Lower lobe of right lung (tissue), 2 donors: ENCODE measurements around the gene SLC4A4. TPM values are rescaled to one million over a fixed set of nuclear protein-coding genes. Genes with fewer than 3 reads are reported as not detected.

Source experiments
- ATAC-seq, 2 donors: fragments of 200-7000 bp; cut with Tn5 transposase; one replicate each; pipeline ENCODE4 v1.9.1; 2020 to 2022; ENCODE audit warnings: mild to moderate bottlenecking in 2 of 2, moderate library complexity in 2 of 2
- DNase-seq: peaks from one replicate; pipeline ENCODE4 v3.0.0-alpha.2; 2020
- H3K27ac ChIP-seq: fragments of 200-600 bp; one replicate; pipeline ENCODE4 v1.8.0; 2022
- H3K27me3 ChIP-seq: fragments of 200-600 bp; one replicate; pipeline ENCODE4 v1.8.0; 2022; ENCODE audit warnings: low read depth
- H3K36me3 ChIP-seq: fragments of 200-600 bp; one replicate; pipeline ENCODE4 v1.8.0; 2022; ENCODE audit warnings: mild to moderate bottlenecking
- H3K4me1 ChIP-seq: fragments of 200-600 bp; one replicate; pipeline ENCODE4 v1.8.0; 2022
- H3K4me3 ChIP-seq: fragments of 200-600 bp; one replicate; pipeline ENCODE4 v1.8.0; 2022; ENCODE audit warnings: mild to moderate bottlenecking
- H3K9me3 ChIP-seq: fragments of 200-600 bp; one replicate; pipeline ENCODE4 v1.8.0; 2022
- intact Hi-C: fragments of 100-400 bp; cut with DNase I; formaldehyde crosslinking; loops from one replicate; pipeline ENCODE4 v1.11.0; 2022
- total RNA-seq: library from RNA; stranded (reverse); fragmentation: NEBNext Ultra II Directional; extraction: Animal tissue kit (Norgen Biotek cat#: 25700); gene quantifications from one replicate; pipeline ENCODE4 v1.2.1, GENCODE V29; 2021
- TF ChIP-seq, protein P1 (sequence below): fragments of 200-600 bp; IDR thresholded peaks from one replicate; pipeline ENCODE4 v1.8.0; 2022; ENCODE audit warnings: antibody characterized with exemption, mild to moderate bottlenecking
- donor health status: DM: no; HTN: yes; CAD: no; lungs with severe emphysema.

The SLC4A4 gene
- total RNA-seq, 1 donor from 2014 or later: 18.8 TPM

DNA sequence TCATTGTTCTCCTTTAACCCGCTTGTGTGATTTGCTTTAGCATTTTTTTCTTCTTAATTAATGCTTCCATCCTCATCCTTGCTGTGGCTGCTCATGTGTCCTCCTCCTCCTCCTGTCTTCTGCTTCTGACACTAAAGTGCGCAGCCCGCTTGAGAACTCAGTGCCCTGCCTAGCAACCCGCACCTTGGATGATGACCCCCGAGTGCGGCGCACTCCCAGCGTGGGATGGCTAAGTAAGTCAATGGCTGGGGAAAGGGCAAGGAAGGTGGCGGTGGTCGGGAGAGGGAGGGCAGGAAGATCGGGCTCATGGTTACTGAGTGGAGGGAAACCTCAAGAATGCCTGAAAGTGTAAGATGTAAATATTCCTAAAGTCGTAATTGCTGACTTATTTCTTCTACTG is 30.1 kb downstream of the SLC4A4 start:
- intact Hi-C loops: no loop called here
- Histone ChIP-seq H3K4me3 (no peak overlapping the region), H3K36me3 (no peaks in the 10 kb centered on the region), H3K4me1 (no peaks in the 10 kb centered on the region), H3K27me3 (no peaks in the 10 kb centered on the region), H3K9me3 (no peaks in the 10 kb centered on the region), H3K27ac (no peak overlapping the region)
- TF ChIP-seq, protein P1, sequence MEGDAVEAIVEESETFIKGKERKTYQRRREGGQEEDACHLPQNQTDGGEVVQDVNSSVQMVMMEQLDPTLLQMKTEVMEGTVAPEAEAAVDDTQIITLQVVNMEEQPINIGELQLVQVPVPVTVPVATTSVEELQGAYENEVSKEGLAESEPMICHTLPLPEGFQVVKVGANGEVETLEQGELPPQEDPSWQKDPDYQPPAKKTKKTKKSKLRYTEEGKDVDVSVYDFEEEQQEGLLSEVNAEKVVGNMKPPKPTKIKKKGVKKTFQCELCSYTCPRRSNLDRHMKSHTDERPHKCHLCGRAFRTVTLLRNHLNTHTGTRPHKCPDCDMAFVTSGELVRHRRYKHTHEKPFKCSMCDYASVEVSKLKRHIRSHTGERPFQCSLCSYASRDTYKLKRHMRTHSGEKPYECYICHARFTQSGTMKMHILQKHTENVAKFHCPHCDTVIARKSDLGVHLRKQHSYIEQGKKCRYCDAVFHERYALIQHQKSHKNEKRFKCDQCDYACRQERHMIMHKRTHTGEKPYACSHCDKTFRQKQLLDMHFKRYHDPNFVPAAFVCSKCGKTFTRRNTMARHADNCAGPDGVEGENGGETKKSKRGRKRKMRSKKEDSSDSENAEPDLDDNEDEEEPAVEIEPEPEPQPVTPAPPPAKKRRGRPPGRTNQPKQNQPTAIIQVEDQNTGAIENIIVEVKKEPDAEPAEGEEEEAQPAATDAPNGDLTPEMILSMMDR: no peak
- no peak for DNase-seq
- ATAC-seq: no peak

GRCh38 chr4:71369536-71369935 is 30.7 kb downstream of the SLC4A4 start:
- ATAC-seq: no peak
- Histone ChIP-seq H3K9me3 (no peaks in the 10 kb centered on the region), H3K36me3 (no peaks in the 10 kb centered on the region), H3K4me1 (no peaks in the 10 kb centered on the region), H3K4me3 (no peak overlapping the region), H3K27ac (no peak overlapping the region), H3K27me3 (no peaks in the 10 kb centered on the region)
- DNase-seq: no peak
- intact Hi-C loops: no loop called here
- TF ChIP-seq, protein P1: no peak

DNA sequence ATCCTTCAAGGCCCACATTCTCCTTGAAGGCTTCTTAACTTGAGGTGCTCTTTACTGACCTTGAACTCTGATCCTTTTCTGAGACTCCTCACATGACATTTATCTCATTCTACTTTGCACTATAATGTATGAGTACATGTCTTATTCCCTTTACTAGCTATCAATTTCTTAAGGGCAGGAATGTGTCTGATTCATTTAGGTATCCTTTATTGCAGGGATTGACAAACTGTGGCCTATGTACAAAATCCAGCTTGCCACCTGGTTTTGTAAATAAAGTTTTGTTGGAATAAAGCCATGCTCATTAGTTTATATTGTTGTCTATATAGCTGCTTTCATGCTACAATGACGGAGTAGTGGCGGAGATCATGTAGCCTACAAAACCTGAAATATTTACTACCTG is 36.7 kb downstream of the SLC4A4 start:
- no peaks in the 10 kb centered on the region for H3K9me3 ChIP-seq
- H3K4me1 ChIP-seq: no peaks in the 10 kb centered on the region
- TF ChIP-seq, protein P1: no peak
- intact Hi-C loops: no loop called here
- H3K27me3 ChIP-seq: no peaks in the 10 kb centered on the region
- DNase-seq: no peak
- H3K36me3 ChIP-seq: no peaks in the 10 kb centered on the region
- ATAC-seq: no peak
- H3K27ac ChIP-seq: no peak overlapping the region
- no peak overlapping the region for H3K4me3 ChIP-seq

DNA sequence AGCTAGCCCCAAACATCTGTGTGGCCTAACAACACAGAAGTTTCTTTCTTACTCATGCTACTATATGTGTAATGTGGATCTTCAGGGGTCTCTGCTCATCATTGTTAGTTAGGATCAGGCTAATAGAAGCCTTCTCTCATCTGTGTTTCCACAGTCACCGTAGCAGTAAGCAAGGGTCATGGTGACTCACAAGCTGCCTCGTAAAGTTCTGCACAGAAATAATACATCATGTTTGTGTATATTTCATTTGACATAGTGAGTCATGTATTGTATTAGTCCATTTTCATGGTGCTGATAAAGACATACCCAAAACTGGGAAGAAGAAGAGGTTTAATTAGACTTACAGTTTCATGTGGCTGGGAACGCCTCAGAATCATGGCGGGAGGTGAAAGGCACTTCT is 38.7 kb downstream of the SLC4A4 start:
- Histone ChIP-seq H3K4me1 (no peaks in the 10 kb centered on the region), H3K4me3 (no peak overlapping the region), H3K36me3 (no peaks in the 10 kb centered on the region), H3K27me3 (no peaks in the 10 kb centered on the region), H3K27ac (no peak overlapping the region), H3K9me3 (no peaks in the 10 kb centered on the region)
- intact Hi-C loops: no loop called here
- DNase-seq: no peak
- no peak for ATAC-seq
- TF ChIP-seq, protein P1: no peak

DNA sequence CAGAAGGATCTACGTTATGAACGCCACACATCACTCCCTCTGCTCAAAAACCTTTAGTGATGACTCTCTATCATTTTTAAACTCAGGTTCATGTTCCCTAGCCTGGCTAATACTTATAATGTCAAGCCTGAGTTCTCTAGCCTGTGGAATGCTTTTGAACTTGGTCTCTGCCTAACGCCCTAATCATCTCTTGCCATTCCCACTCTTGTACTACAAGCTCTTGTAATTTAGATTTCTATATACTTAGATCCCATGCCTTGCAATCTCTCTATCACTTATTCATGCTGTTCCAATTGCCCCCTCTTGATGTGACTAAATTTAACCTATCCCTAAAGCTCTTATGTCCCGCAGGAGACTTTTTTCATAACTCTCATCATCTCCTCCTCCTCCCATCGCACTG is 40.3 kb downstream of the SLC4A4 start:
- Histone ChIP-seq H3K36me3 (no peaks in the 10 kb centered on the region), H3K27me3 (no peaks in the 10 kb centered on the region), H3K27ac (no peak overlapping the region), H3K4me1 (no peaks in the 10 kb centered on the region), H3K9me3 (no peaks in the 10 kb centered on the region), H3K4me3 (no peak overlapping the region)
- intact Hi-C loops: no loop called here
- ATAC-seq: no peak
- no peak for DNase-seq
- TF ChIP-seq, protein P1: no peak

GRCh38 chr4:71380788-71381187 is 42.0 kb downstream of the SLC4A4 start:
- Histone ChIP-seq H3K9me3 (no peaks in the 10 kb centered on the region), H3K27me3 (no peaks in the 10 kb centered on the region), H3K4me3 (no peak overlapping the region), H3K36me3 (no peaks in the 10 kb centered on the region), H3K4me1 (no peaks in the 10 kb centered on the region), H3K27ac (no peak overlapping the region)
- ATAC-seq (no peak), DNase-seq (no peak)
- intact Hi-C loops: no loop called here
- TF ChIP-seq, protein P1: no peak
